GM19351 (cell line): Measurements from ENCODE around the gene G6PC3.
"Not testable (repeated sequence)": the region's sequence is repeated elsewhere in the genome, so short reads cannot be mapped to it uniquely, and the experiment has no call there.

ENCODE experiments used
- ATAC-seq: cut with Tn5 transposase; IDR thresholded peaks from one replicate; pipeline ENCODE4 v1.9.1; 2021; ENCODE audit warnings: mild to moderate bottlenecking, moderate library complexity; ENCODE audit not compliant: unreplicated experiment

The G6PC3 gene

GRCh38 chr17:44082256-44082927 lies 11.9 kb downstream of the G6PC3 start:
- no peak for ATAC-seq

GRCh38 chr17:44083250-44083849 lies 12.8 kb downstream of the G6PC3 start:
- no peak for ATAC-seq

- ATAC-seq, result no peak
Observed at GRCh38 chr17:44084131-44084538, 13.6 kb downstream of the G6PC3 start.

GRCh38 chr17:44084921-44085320 lies 14.4 kb downstream of the G6PC3 start:
- no peak for ATAC-seq

GRCh38 chr17:44085908-44086307 lies 15.4 kb downstream of the G6PC3 start:
- no peak for ATAC-seq

GRCh38 chr17:44086364-44087311 lies 16.1 kb downstream of the G6PC3 start:
- ATAC-seq, result no peak

GRCh38 chr17:44087319-44087718 lies 16.8 kb downstream of the G6PC3 start:
- ATAC-seq, result no peak

GRCh38 chr17:44088254-44088653 lies 17.7 kb downstream of the G6PC3 start:
- ATAC-seq, result no peak

GRCh38 chr17:44091200-44091997 lies 20.9 kb downstream of the G6PC3 start:
- ATAC-seq, result no peak

- no peak for ATAC-seq
Observed at GRCh38 chr17:44092051-44092450, 21.5 kb downstream of the G6PC3 start.

GRCh38 chr17:44093231-44093900 lies 22.8 kb downstream of the G6PC3 start:
- no peak for ATAC-seq

- ATAC-seq, result no peak
Observed at GRCh38 chr17:44094701-44095387, 24.3 kb downstream of the G6PC3 start.

- ATAC-seq, result no peak
Observed at GRCh38 chr17:44095388-44095646, 24.8 kb downstream of the G6PC3 start.

GRCh38 chr17:44095647-44096496 lies 25.3 kb downstream of the G6PC3 start:
- ATAC-seq, result no peak

GRCh38 chr17:44097110-44097958 lies 26.8 kb downstream of the G6PC3 start:
- ATAC-seq, result no peak

GRCh38 chr17:44101858-44102257 lies 31.3 kb downstream of the G6PC3 start:
- ATAC-seq, result not testable (repeated sequence)

GRCh38 chr17:44102849-44103622 lies 32.5 kb downstream of the G6PC3 start:
- ATAC-seq, result no peak
